HEK293 (cell line): ENCODE measurements around the gene GPR107.

ENCODE experiments used
- CTCF ChIA-PET: fragments of 350-600 bp; formaldehyde crosslinking; extraction: SDS; loops from one replicate; lab custom pipeline; 2021; ENCODE audit warnings: antibody characterized with exemption; lab: Yijun Ruan, JAX
- POLR2A ChIA-PET: fragments of 300-600 bp; formaldehyde crosslinking; extraction: SDS; loops from one replicate; lab custom pipeline; 2020; ENCODE audit warnings: antibody characterized with exemption, inconsistent platforms; lab: Yijun Ruan, JAX
- H3K27ac ChIP-seq: fragments of 200-500 bp; sonication (Bioruptor generic); 2 replicates; pipeline ENCODE4 v1.5.1; 2014; ENCODE audit warnings: low read depth, low read length, control low read depth, inconsistent platforms; ENCODE audit errors: extremely low read depth
- H3K36me3 ChIP-seq, 2 experiments: fragments of 200-500 bp in 1 of 2; sonication (Bioruptor generic) in 1 of 2; 1 replicate in 1 of 2; 2 replicates in 1 of 2; pipeline ENCODE4 v1.5.1; 2014 to 2017; ENCODE audit warnings: inconsistent platforms in 2 of 2, low read length in 2 of 2; ENCODE audit not compliant: control insufficient read depth in 2 of 2, insufficient read depth in 1 of 2
- H3K4me1 ChIP-seq: fragments of 200-500 bp; sonication (Bioruptor generic); 2 replicates; pipeline ENCODE4 v1.5.1; 2014; ENCODE audit warnings: mild to moderate bottlenecking, low read length, inconsistent platforms; ENCODE audit not compliant: control insufficient read depth, insufficient read depth
- H3K4me3 ChIP-seq: 2 replicates; pipeline ENCODE4 v1.5.1; 2011; ENCODE audit warnings: low read depth, mild to moderate bottlenecking, control low read depth, low read length, moderate library complexity
- H3K9me3 ChIP-seq: fragments of 200-500 bp; sonication (Bioruptor generic); 2 replicates; pipeline ENCODE4 v1.5.1; 2014; ENCODE audit warnings: low read depth, low read length, inconsistent platforms; ENCODE audit not compliant: control insufficient read depth, insufficient read depth
- GFI1B ChIP-seq: fragments of 450-650 bp; formaldehyde crosslinking; IDR thresholded peaks from 2 replicates; pipeline ENCODE4 v1.5.1; 2016; ENCODE audit warnings: missing biosample characterization, missing genetic modification characterization
- PRDM1 ChIP-seq: fragments of 450-650 bp; formaldehyde crosslinking; IDR thresholded peaks from 2 replicates; pipeline ENCODE4; 2016; ENCODE audit warnings: missing biosample characterization, missing genetic modification characterization
- PRDM10 ChIP-seq: fragments of 450-650 bp; formaldehyde crosslinking; IDR thresholded peaks from 2 replicates; pipeline ENCODE4 v1.5.1; 2016; ENCODE audit warnings: missing biosample characterization, missing genetic modification characterization
- ZNF121 ChIP-seq: fragments of 450-650 bp; formaldehyde crosslinking; IDR thresholded peaks from 2 replicates; pipeline ENCODE4 v1.5.1; 2016; ENCODE audit warnings: missing biosample characterization, missing genetic modification characterization
- ZNF157 ChIP-seq: fragments of 450-650 bp; formaldehyde crosslinking; IDR thresholded peaks from 2 replicates; pipeline ENCODE4 v1.5.1; 2016; ENCODE audit warnings: missing biosample characterization, missing genetic modification characterization
- ZNF18 ChIP-seq: fragments of 450-650 bp; formaldehyde crosslinking; IDR thresholded peaks from 2 replicates; pipeline ENCODE4 v1.5.1; 2016; ENCODE audit warnings: missing biosample characterization, missing genetic modification characterization
- ZNF239 ChIP-seq: fragments of 450-650 bp; formaldehyde crosslinking; IDR thresholded peaks from 2 replicates; pipeline ENCODE4 v1.5.1; 2016; ENCODE audit warnings: missing biosample characterization, missing genetic modification characterization
- ZNF324 ChIP-seq: fragments of 450-650 bp; formaldehyde crosslinking; IDR thresholded peaks from 2 replicates; pipeline ENCODE4 v1.5.1; 2016; ENCODE audit warnings: missing biosample characterization, missing genetic modification characterization
- ZNF48 ChIP-seq: fragments of 450-650 bp; formaldehyde crosslinking; IDR thresholded peaks from 2 replicates; pipeline ENCODE4 v1.5.1; 2016; ENCODE audit warnings: missing biosample characterization, missing genetic modification characterization
- ZNF521 ChIP-seq: fragments of 450-650 bp; formaldehyde crosslinking; IDR thresholded peaks from 2 replicates; pipeline ENCODE4 v1.5.1; 2017; ENCODE audit warnings: missing biosample characterization, mild to moderate bottlenecking, missing genetic modification characterization
- ZNF530 ChIP-seq: fragments of 450-650 bp; formaldehyde crosslinking; IDR thresholded peaks from 2 replicates; pipeline ENCODE4 v1.5.1; 2016; ENCODE audit warnings: low read depth, missing biosample characterization, missing genetic modification characterization
- ZNF677 ChIP-seq: fragments of 450-650 bp; IDR thresholded peaks from 2 replicates; pipeline ENCODE4 v1.5.0; 2018; ENCODE audit warnings: missing biosample characterization, mild to moderate bottlenecking, missing genetic modification characterization, moderate library complexity
- ZNF776 ChIP-seq: fragments of 450-650 bp; formaldehyde crosslinking; IDR thresholded peaks from 2 replicates; pipeline ENCODE4 v1.5.0; 2017; ENCODE audit warnings: missing biosample characterization, missing genetic modification characterization, borderline replicate concordance
- ZNF837 ChIP-seq: fragments of 450-650 bp; formaldehyde crosslinking; IDR thresholded peaks from 2 replicates; pipeline ENCODE4 v1.5.1; 2016; ENCODE audit warnings: missing biosample characterization, missing genetic modification characterization

GPR107 gene

GRCh38 chr9:130024597-130024994 is 29.1 kb upstream of the GPR107 start:
- ChIA-PET POLR2A (interaction anchor here (0.6 kb wide), 1 partner anchor 220 kb away, joined by 3 read pairs; no protein-coding TSS in a partner anchor), CTCF (no interaction called here)
- H3K4me1 ChIP-seq = no peaks in the 10 kb centered on the region; the same call in 1 of the 2 replicates
- TF ChIP-seq PRDM1 (tag by site-specific recombination) (peak; percentile 76), GFI1B (tag by site-specific recombination) (no peak)
- H3K27ac ChIP-seq = no peak overlapping the region
- no peak overlapping the region for H3K4me3 ChIP-seq
- no peaks in the 10 kb centered on the region for H3K9me3 ChIP-seq
- no peaks in the 10 kb centered on the region for H3K36me3 ChIP-seq

DNA sequence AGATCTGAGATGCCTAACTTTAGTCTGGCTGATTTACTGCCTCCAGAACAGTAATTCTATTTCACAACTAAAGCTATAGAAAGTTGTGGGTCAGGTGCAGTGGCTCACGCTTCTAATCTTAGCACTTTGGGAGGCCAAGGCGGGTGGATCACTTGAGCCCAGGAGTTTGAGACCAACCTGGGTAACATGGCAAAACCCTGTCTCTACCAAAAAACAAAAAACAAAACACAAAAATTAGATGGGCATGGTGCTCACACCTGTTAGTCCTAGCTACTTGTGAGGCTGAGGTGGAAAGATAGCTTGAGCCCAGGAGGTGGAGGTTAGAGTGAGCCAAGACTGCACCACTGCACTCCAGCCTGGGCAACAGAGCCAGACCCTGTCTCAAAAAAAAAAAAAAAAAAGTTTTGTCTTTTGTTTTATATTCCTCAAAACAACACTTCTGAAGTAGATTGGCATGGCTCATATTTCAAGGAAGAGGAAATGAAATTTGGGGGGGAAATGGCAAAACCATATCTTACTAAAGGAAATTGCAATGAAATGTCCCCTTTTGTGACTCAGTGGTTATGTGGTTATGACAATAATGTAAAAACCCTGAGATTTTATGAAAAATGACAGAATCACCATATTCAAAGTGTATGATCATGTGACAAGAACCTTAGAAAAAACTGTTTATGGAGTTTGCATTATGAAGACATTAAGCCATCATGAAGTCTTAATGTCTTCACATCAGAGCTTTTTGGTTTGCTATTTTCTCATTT is 26.9 kb upstream of the GPR107 start:
- no peak overlapping the region for H3K27ac ChIP-seq
- peak; percentile 62; the same call in 1 of the 2 replicates for TF ChIP-seq ZNF121 (tag by site-specific recombination)
- TF ChIP-seq ZNF48 (tag by site-specific recombination) = no peak
- no peak for TF ChIP-seq ZNF837
- TF ChIP-seq, all 188 proteins: peak for 1
- ChIA-PET POLR2A (no interaction called here), CTCF (interaction anchor here (0.9 kb wide), 1 partner anchor 9 kb away, joined by 3 read pairs; no protein-coding TSS in a partner anchor)
- no peaks in the 10 kb centered on the region; the same call in 1 of the 2 replicates for H3K4me1 ChIP-seq
- no peak overlapping the region for H3K4me3 ChIP-seq
- H3K9me3 ChIP-seq = no peaks in the 10 kb centered on the region
- H3K36me3 ChIP-seq = no peaks in the 10 kb centered on the region

GRCh38 chr9:130027533-130028365 is 26.0 kb upstream of the GPR107 start:
- ChIA-PET CTCF (interaction anchor here (0.6 to 1.3 kb wide), 6 partner anchors 10 to 142 kb away, joined by 3 to 7 read pairs (median 4); no protein-coding TSS in a partner anchor), POLR2A (interaction anchor here (1.8 kb wide), 1 partner anchor 15 kb away, joined by 8 read pairs; the partner anchor contains the start of gene FNBP1)
- Histone ChIP-seq H3K4me3 (no peak overlapping the region), H3K4me1 (no peaks in the 10 kb centered on the region; the same call in 1 of the 2 replicates), H3K27ac (no peak overlapping the region), H3K9me3 (no peaks in the 10 kb centered on the region), H3K36me3 (no peaks in the 10 kb centered on the region)
- TF ChIP-seq PRDM10 (tag by site-specific recombination) (no peak), ZNF324 (tag by site-specific recombination) (no peak), ZNF776 (tag by site-specific recombination) (no peak), ZNF521 (tag by site-specific recombination) (no peak), ZNF239 (tag by site-specific recombination) (no peak), ZNF157 (tag by site-specific recombination) (no peak), ZNF530 (tag by site-specific recombination) (no peak), ZNF18 (tag by site-specific recombination) (no peak; the same call in 1 of the 2 replicates), ZNF677 (no peak)
